GM15510 (cell line): ENCODE data around the gene KRT85.

Source experiments
- POLR2A ChIP-seq: IDR thresholded peaks from 3 replicates; pipeline ENCODE4 v1.6.1; 2011; ENCODE audit warnings: borderline replicate concordance; ENCODE audit not compliant: insufficient read length; ENCODE audit errors: extremely low read depth

The KRT85 gene

DNA sequence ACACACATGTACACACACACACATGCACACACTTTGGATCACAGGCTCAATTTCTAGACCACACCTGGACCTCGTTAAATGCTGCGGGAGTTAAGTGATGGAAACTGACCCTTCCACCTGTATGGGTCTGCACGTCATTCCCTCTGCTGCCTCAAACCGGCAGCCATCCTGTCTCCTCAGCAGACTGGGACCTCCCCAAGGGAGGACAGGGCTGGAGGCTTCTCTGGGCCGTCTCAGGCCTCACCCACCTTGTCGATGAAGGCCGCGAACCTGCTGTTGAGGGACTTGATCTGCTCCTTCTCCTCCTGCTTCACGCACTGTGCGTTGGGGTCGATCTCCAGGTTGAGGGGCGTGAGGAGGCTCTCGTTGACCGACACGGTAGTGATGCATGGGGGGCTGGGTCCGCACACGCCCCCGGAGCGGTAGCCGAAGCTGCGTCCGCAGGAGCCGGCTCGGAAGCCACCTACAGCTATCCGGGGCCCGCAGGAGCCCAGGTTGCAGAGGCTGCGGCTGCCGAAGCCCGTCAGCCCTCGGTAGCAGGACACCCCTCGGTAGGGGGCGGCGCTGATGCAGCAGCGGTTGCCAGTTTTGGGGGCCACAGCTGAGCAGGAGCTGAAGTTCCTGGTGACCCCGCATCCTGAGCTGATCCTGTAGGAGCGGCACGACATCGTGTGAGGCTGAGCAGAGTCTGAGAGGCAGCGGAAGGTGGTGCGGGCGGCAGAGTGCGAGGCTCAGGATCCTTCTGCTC is at the start of gene KRT85:
TSS of gene KRT85 (minus strand) at position 744 of the 748 bp plus-strand sequence. CDS start at position 668, 76 bp downstream.
- TF ChIP-seq POLR2A: no peak

- no peak for TF ChIP-seq POLR2A
These were observed 49.5 kb upstream of the KRT85 start for GRCh38 chr12:52416795-52417194.

DNA sequence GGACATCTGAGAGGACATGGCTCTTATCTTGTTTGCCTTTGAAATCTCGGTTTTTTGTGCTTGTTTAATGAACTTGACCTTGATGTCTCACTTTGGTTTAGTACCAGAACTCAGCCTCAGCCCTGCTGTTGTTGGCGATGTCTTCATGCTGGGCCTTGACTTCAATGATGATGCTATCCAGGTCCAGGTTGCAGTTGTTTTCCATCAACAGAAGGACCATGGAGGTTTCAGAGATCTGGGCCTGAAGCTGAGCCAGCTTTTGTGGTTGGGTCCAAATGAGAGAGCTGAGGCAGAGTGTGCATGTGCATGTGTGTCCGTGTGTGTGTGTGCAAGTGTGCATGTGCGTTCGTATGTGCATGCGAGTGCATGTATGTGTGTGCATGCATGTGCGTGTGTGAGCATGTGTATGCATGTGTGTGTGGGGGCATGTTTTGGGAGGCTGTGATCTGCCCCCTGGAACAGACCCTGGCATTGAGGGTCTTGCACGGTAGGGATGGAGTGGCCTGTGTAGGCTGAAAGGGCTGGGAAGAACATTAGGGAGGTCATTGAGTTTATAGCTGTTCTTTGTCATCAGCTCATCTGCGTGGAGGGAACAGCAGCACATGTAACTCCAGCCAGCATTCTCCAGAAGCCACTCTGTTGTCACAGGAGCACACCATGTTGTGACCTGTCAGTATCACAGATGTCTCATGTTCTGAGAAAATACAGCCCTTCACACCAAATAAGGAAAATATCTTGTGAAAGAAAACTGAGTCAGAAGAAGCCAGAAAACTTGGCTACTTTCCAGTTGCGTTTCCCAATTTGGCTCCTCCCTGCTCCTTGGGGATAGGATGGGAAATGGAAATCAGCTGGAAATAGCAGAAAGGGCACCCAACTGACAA is 48.8 kb upstream of the KRT85 start:
- no peak for TF ChIP-seq POLR2A

- no peak for TF ChIP-seq POLR2A
These were observed 47.7 kb upstream of the KRT85 start for GRCh38 chr12:52414936-52415335.

GRCh38 chr12:52413782-52414345 is 46.6 kb upstream of the KRT85 start:
- no peak for TF ChIP-seq POLR2A

DNA sequence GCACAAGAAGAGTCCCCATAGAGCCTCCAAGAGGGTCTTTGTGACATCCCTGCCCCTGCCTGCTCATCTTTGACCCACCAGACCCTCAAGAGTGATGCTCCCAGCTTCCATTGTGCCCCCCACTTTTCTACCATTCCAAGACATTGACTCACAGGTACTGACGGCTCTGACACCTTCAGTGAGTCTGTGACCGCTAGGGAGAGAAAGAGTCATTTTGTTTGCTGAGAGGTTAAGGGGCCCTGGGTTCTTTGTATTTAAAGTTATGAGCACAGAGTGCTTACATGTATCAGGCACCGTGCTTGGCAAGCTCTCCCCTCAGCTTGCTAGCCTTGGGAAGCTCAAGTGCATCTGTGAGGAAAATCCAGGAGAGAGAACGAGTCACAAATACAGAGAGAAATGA is 45.9 kb upstream of the KRT85 start:
- no peak for TF ChIP-seq POLR2A

GRCh38 chr12:52411815-52412214 is 44.5 kb upstream of the KRT85 start:
- no peak for TF ChIP-seq POLR2A

GRCh38 chr12:52407918-52408317 is 40.6 kb upstream of the KRT85 start:
- TF ChIP-seq POLR2A: no peak

GRCh38 chr12:52405922-52406385 is 38.7 kb upstream of the KRT85 start, which contains the start of gene KRT82:
Gene KRT82 (minus strand): TSS chr12:52406335. CDS start chr12:52406277, 58 bp downstream.
- no peak for TF ChIP-seq POLR2A

- no peak for TF ChIP-seq POLR2A
These were observed 37.7 kb upstream of the KRT85 start for GRCh38 chr12:52404951-52405350.

DNA sequence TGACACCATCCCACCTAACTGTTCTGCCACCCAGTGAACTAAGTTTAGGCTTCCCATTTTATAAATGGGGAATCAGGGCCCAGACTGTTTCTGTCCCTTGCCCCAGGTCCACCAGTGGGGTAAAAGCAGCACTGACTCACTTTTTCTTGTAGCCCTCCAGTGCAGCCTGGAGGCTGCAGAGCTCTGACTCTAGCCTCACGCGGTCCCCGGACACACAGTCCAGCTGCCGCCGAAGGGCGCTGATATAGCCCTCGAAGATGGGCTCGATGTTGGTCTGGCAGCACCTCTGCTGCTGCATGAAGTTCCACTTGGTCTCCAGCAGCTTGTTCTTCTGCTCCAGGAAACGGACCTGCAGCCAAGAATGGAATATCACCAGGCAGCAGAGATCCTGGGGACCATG is 36.3 kb upstream of the KRT85 start:
- no peak for TF ChIP-seq POLR2A

DNA sequence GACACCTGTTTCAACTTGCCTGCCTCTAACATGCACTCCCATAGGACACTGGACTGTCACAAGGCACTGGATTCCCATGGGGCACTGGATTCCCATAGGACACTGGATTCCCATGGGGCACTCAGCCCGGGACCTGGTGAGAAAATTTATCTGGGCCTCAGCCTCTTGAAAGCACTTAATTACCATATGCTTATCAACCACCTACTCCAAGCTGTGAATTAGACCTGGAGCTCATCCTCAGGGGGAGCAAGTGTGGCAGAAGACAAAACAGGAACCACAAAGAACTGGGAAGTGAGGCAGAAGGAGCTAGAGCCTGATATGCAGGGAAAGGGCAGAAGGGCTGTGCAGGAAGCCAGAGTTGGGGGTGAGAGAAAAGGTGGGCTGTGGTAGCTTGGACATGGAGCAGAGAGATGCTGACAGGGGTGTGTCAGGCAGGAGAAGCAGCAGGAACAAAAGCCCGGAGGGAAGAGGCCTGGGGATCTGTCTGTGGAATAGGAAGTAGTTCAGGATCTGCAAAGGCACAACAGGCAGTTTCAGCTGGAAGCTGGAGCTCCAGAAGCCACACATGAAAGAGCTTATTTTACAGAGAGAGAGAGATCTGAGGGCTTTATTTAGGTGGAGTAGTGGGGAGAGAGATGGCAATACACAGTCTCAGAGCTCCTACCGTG is 35.7 kb upstream of the KRT85 start:
- no peak for TF ChIP-seq POLR2A

GRCh38 chr12:52402377-52402776 is 35.1 kb upstream of the KRT85 start:
- TF ChIP-seq POLR2A: no peak

DNA sequence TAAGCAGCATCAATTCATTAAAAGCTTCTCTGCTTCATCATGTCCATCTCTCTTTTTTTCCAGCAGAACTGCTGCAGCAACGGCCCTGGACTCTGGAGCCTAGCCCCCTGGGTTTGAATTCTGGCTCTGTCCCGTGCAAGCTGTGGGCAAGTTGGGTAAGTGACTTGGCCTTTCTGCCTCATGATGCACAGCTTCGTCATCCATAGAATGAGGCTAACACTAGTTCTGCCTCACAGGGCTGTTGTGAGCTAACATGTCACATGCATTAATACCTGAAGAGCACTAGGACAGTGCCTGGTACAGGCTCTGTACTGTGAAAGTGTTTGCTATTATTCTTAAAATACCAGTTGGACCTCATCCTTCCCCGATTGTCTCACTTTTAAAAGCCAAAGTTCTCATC is 34.6 kb upstream of the KRT85 start:
- no peak for TF ChIP-seq POLR2A

DNA sequence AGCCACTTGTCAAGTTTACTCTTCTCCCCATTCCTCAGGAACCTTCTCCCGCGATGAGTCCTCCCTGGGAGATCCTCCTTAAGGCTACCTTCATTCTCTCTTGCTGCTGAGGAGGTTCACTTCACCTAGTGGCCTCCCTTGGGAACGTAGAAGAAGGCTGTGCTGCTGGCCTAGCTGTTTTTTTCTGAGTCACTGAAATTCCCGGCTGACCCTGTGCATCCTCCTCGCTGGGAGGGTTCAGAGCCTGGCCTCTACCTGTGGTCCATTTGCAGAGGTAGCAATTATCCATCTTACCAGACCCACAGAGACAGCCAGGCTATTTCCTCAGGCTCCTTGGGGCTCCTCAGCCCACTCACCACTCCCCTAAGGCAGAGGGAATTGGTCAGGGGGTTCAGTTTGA is 34.2 kb upstream of the KRT85 start:
- TF ChIP-seq POLR2A: no peak
